ENCODE results near the gene MPC1. TPM values are rescaled to one million over a fixed set of nuclear protein-coding genes. Genes with fewer than 3 reads are reported as not detected.

The MPC1 gene
- total and polyA plus RNA-seq, 2 experiments from 2014 or later, result 15.5 to 39.4 TPM

GRCh38 chr6:166354143-166354542 is 28.6 kb downstream of the MPC1 start:
- no peaks in the 10 kb centered on the region for H3K79me2 ChIP-seq (replicated peaks; ENCODE audit: insufficient read depth)
- no peak overlapping the region for H3K27ac Mint-ChIP-seq
- no peak for ATAC-seq

GRCh38 chr6:166353507-166353906 is 29.2 kb downstream of the MPC1 start:
- Histone ChIP-seq H2AFZ (no peak overlapping the region), H3F3A (replicated peaks; ENCODE audit: low read depth) (no peaks in the 10 kb centered on the region), H3K4me3 (no peak overlapping the region), H3K4me2 (no peak overlapping the region), H4K20me1 (replicated peaks; ENCODE audit: insufficient read depth) (no peaks in the 10 kb centered on the region), H3K27me3 (ENCODE audit: insufficient read depth) (no peaks in the 10 kb centered on the region), H3K9me2 (ENCODE audit: insufficient read depth) (no peaks in the 10 kb centered on the region), H3K4me1 (ENCODE audit: insufficient read depth) (peaks cover 14% of the 10 kb centered on the region), H3K27ac (ENCODE audit: low read depth) (no peak overlapping the region), H3K79me2 (replicated peaks; ENCODE audit: insufficient read depth) (no peaks in the 10 kb centered on the region), H3K36me3 (ENCODE audit: insufficient read depth) (0 out of 2 replicates have a peak, but pooled peaks cover 2% of the 10 kb centered on the region)
- no peaks in the 10 kb centered on the region for H3K36me3 Mint-ChIP-seq (ENCODE audit: low read depth)
- H3K9me3 Mint-ChIP-seq, result no peaks in the 10 kb centered on the region
- peaks cover 5% of the 10 kb centered on the region for H3K27me3 Mint-ChIP-seq (ENCODE audit: insufficient read depth, low read depth, poor library complexity)
- no peak overlapping the region for H3K4me3 Mint-ChIP-seq
- H3K27ac Mint-ChIP-seq, result no peak overlapping the region
- DNase-seq (ENCODE audit: low spot score) (no peak), ATAC-seq (no peak)
- H3K4me1 Mint-ChIP-seq, result peaks cover 9% of the 10 kb centered on the region
- TF ChIP-seq, protein P1, sequence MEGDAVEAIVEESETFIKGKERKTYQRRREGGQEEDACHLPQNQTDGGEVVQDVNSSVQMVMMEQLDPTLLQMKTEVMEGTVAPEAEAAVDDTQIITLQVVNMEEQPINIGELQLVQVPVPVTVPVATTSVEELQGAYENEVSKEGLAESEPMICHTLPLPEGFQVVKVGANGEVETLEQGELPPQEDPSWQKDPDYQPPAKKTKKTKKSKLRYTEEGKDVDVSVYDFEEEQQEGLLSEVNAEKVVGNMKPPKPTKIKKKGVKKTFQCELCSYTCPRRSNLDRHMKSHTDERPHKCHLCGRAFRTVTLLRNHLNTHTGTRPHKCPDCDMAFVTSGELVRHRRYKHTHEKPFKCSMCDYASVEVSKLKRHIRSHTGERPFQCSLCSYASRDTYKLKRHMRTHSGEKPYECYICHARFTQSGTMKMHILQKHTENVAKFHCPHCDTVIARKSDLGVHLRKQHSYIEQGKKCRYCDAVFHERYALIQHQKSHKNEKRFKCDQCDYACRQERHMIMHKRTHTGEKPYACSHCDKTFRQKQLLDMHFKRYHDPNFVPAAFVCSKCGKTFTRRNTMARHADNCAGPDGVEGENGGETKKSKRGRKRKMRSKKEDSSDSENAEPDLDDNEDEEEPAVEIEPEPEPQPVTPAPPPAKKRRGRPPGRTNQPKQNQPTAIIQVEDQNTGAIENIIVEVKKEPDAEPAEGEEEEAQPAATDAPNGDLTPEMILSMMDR (conservative IDR thresholded peaks at IDR 0.05; ENCODE audit: low read depth in 2 of 2), result no peak
- TF ChIP-seq REST (IDR thresholded peaks at IDR 0.05; ENCODE audit: unreplicated experiment) (no peak), ETS1 (IDR thresholded peaks at IDR 0.05) (no peak)

More at GRCh38 chr6:166354143-166354542, 28.6 kb downstream of the MPC1 start:
- Histone ChIP-seq H3K9me2 (ENCODE audit: insufficient read depth) (no peaks in the 10 kb centered on the region), H3K4me3 (no peak overlapping the region), H3K27me3 (ENCODE audit: insufficient read depth) (no peaks in the 10 kb centered on the region), H4K20me1 (replicated peaks; ENCODE audit: insufficient read depth) (no peaks in the 10 kb centered on the region), H3F3A (replicated peaks; ENCODE audit: low read depth) (no peaks in the 10 kb centered on the region), H3K36me3 (ENCODE audit: insufficient read depth) (0 out of 2 replicates have a peak, but pooled peaks cover 2% of the 10 kb centered on the region), H3K4me2 (no peak overlapping the region), H2AFZ (no peak overlapping the region), H3K27ac (ENCODE audit: low read depth) (no peak overlapping the region), H3K4me1 (ENCODE audit: insufficient read depth) (peaks cover 14% of the 10 kb centered on the region)
- no peak for DNase-seq (ENCODE audit: low spot score)
- Mint-ChIP-seq H3K27me3 (ENCODE audit: insufficient read depth, low read depth, poor library complexity) (peaks cover 5% of the 10 kb centered on the region), H3K4me1 (peaks cover 9% of the 10 kb centered on the region), H3K4me3 (no peak overlapping the region), H3K36me3 (ENCODE audit: low read depth) (no peaks in the 10 kb centered on the region), H3K9me3 (0 out of 3 replicates have a peak, but pooled peaks cover 2% of the 10 kb centered on the region)
- TF ChIP-seq REST (IDR thresholded peaks at IDR 0.05; ENCODE audit: unreplicated experiment), result no peak
- no peak for TF ChIP-seq EZH2phosphoT487 (IDR thresholded peaks at IDR 0.05; ENCODE audit: unreplicated experiment)
- no peak for TF ChIP-seq CREB1 (CRISPR knock-in tag; IDR thresholded peaks at IDR 0.05; ENCODE audit: low read depth)
- no peak for TF ChIP-seq ZNF331 (CRISPR knock-in tag; IDR thresholded peaks at IDR 0.05; ENCODE audit: low read depth)

Measured in GM23338 (cell line).